Measurements from ENCODE around the gene IGFBP3. TPM values are rescaled to one million over a fixed set of nuclear protein-coding genes. Genes with fewer than 3 reads are reported as not detected.

Gene IGFBP3
- total RNA-seq, 1 experiment from 2014 or later: 4.1 TPM

GRCh38 chr7:45874408-45875131, 46.5 kb downstream of the IGFBP3 start (continued):
- TF ChIP-seq CTCF (IDR thresholded peaks at IDR 0.05 in 2 of 3, conservative IDR thresholded peaks at IDR 0.05 in 1 of 3; ENCODE audit: borderline replicate concordance in 1 of 3, insufficient read depth in 1 of 3, low read depth in 2 of 3, low read length in 2 of 3) (no peak), CEBPB (IDR thresholded peaks at IDR 0.05; ENCODE audit: low read depth) (no peak), ATF3 (IDR thresholded peaks at IDR 0.05) (no peak), JUND (IDR thresholded peaks at IDR 0.05) (peak; percentile 52; the same call in 1 of the 2 replicates), TCF7L2 (IDR thresholded peaks at IDR 0.05; ENCODE audit: borderline replicate concordance, extremely low read depth, insufficient read depth, insufficient read length) (peak; percentile 20), EZH2 (IDR thresholded peaks at IDR 0.05) (no peak), CBX3 (IDR thresholded peaks at IDR 0.05; ENCODE audit: low read depth) (peak; percentile 64; the same call in 1 of the 2 replicates), REST (IDR thresholded peaks at IDR 0.05; ENCODE audit: low read depth) (no peak)

Data from HCT116 (cell line).